Femur (tissue), 1 donor: ENCODE results near the gene PARP6.
"Not testable (repeated sequence)": the region's sequence is repeated elsewhere in the genome, so short reads cannot be mapped to it uniquely, and the experiment has no call there.

Source experiments
- DNase-seq: peaks from one replicate; pipeline ENCODE4 v3.0.0-alpha.2; 2017

The PARP6 gene

DNA sequence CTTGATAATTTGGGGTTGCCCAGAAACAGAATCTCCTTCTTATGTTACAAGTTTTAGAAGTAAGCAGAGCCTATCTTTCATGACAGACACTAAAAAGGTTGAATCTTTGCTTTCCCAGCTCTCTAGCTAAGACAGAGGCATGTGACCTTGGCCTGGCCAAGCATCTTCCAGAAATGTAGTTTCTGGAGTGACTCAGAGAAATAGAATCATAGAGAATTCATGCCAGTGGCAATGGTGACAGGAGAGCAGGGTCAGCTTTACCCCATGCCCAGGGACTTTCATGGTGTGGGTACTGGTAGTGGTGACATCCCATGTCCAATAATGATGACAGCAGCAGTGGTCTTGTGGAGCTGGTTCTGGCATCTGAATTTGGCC lies 4.0 kb upstream of the PARP6 start:
- no peak for DNase-seq

DNA sequence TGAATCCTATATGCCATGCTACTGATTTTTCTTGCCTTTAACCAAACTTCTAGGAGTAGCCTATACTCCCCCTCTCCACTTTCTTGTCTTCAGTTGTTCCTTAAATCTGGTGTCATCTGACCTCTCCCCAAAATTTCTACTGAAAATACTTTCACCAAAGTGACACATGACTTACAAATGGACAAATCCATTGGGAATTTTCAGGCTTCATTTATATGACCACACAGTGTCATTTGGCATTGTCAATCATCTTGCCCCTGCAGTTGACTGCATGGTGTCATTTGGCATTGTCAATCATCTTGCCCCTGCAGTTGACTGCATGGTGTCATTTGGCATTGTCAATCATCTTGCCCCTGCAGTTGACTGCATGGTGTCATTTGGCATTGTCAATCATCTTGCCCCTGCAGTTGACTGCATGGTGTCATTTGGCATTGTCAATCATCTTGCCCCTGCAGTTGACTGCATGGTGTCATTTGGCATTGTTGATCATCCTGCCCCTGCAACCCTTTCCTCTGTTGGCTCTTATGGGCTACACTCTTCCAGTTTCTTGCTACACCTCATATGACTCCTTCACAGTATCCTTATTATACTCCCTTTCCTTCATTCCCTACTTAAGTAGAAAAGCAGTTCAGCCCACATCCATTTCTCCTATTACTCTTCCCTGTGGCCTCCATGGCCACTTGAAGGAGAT lies 3.4 kb upstream of the PARP6 start:
- not testable (repeated sequence) for DNase-seq

- DNase-seq: no peak
Observed at GRCh38 chr15:72272997-72273352, 621 bp upstream of the PARP6 start.

DNA sequence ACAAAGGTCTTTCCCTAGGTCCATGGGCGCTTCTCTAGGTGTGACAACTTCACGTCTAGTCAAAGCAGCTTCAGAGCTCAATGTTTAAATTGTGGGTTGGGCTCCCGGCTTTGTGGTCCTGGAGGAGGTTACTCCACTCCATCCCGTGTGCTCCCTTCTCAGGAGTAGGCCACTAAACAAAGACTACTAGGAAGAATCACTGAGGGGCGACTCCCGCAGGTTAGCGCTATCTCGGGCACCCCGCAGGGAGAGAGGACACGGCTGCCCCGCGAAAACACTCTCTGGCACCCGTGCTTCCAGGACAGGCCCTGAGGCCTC lies 500 bp downstream of the PARP6 start:
- no peak for DNase-seq

GRCh38 chr15:72271221-72271620 lies 1.1 kb downstream of the PARP6 start:
- DNase-seq: no peak

GRCh38 chr15:72269739-72270138 lies 2.6 kb downstream of the PARP6 start:
- DNase-seq: no peak

GRCh38 chr15:72265031-72265430 lies 7.3 kb downstream of the PARP6 start:
- DNase-seq: no peak

- DNase-seq: no peak
Observed at GRCh38 chr15:72252663-72253299, 19.6 kb downstream of the PARP6 start.

DNA sequence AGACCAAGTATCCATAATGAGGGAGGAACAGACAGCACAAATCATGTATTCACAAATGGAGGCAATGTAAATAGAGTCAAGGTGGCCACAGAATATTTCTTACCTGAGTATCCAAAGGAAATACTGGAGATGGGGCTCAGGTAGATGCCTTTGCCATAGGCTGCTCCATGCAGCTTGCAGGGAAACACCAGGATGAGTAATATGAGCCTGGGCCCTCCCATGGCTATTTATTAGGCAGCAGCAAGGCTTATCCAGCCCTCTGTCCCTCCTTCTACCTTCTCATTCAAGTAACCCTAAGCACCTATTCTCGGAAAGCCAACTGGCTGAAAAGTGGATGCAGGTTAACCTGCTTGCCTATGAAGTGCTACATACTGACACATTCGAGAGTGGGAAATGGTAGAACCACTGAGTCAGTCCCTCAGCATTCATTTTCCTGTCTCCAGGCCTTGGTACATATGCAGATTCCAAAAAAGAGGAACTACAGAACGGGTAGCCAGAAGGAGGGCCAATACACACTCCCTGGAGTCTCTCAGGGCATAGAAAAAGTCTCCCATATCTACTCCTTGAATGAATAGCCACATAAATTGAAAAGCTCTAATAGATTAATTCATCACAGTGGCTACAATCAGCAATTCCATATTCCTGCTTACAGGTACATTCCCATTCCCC lies 23.1 kb downstream of the PARP6 start:
- no peak for DNase-seq

- DNase-seq: no peak
Observed at GRCh38 chr15:72248514-72248913, 23.8 kb downstream of the PARP6 start.

DNA sequence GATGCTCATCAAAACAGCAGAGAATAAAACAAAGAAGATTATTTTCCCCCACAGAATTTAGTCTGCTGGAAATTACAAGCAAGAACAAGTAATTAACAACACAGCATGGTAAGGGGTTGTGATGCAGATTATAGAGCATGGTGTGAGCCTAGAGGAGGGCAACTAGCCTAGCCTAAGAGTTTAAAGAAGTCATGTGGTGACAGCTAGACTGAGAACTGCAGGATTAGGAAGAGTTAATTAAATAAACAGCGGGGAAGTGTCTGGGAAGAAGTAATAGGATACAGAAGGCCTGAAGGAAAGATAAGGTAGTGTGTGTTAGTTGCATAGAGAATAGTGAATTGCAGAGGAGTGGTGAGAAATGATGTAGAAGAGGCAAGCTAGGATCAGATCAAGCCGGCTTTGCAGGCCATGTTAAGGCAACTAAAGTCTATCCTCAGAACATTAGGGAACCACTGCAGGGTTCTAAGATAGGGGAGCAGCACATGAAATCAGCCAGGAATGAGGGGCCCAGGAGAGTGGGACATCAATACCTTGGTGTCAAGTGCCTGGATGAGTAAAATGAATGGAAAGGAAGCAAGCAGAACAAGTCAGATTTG lies 29.5 kb downstream of the PARP6 start:
- DNase-seq: no peak

DNA sequence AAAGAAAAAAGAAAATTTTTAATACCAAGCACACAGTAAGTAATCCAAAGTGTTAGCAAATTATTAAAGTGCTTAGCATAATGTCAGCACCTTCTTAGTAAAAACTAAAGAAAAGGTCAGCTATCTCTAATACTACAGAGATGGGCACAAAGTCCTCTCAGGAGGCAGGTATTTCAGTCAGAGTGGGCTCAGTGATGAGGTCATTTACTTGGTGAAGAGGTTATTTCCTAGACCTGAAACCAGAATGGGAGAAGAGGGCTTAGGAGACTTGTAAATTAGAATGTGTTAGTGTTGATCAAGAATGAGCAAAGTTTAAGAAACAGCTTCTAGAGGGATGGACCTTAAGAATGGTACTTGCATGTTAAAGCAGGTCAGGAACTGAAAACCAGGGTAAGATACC lies 32.7 kb downstream of the PARP6 start:
- no peak for DNase-seq

GRCh38 chr15:72238586-72238985 lies 33.8 kb downstream of the PARP6 start:
- no peak for DNase-seq

- no peak for DNase-seq
Observed at GRCh38 chr15:72237853-72238224, 34.5 kb downstream of the PARP6 start.

GRCh38 chr15:72237029-72237852 lies 35.1 kb downstream of the PARP6 start:
- peak; percentile 66 for DNase-seq

GRCh38 chr15:72236381-72237003 lies 35.9 kb downstream of the PARP6 start:
- no peak for DNase-seq

DNA sequence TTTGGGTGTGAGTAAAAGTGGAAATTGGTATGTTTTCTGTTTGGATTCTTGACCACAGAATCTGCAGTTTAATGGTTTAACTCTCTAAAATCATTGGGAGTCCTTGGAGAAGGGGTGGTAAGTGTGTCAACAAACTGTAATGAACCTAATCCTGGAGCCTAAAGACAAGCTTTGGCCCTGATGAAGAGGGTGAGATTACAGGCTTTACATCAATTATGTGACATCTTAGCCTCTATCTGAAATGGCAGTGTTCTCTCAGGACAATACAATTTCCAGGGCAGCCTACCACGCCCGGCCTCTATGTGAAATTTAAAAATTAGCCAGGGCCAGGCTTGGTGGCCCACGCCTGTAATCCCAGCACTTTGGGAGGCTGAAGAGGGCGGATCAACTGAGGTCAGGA lies 37.1 kb downstream of the PARP6 start:
- no peak for DNase-seq

- DNase-seq: no peak
Observed at GRCh38 chr15:72233769-72234168, 38.6 kb downstream of the PARP6 start.

DNA sequence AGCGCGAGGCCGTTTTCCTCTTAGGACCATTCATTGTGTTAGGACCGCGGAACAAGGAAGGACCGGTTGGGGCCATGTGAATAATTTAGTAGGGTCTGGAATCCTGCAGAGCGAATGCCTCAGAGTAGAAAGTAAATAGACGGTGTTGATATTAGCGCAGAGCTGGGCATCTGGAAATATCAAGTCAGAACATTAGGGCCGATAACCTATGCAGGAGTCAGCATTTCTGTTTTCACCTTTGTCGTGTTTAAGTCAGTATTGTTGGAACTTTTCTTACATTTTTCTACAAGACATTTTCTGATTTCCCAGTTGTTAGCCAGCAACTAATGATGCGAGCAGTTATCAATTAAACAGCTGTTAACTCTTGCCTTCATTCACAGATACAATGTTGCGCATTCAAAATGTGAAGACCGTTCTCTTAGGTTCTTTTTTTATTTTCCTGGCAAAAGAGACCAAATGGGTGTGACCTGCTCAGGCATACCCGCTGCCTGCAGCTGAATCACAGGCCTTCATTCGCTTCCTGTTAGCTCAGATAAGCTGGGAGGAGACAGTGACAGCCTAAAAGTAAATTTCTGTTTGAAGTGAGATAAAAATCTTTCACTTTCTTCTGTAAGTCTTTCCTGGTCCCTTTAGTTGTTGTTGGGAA lies 40.4 kb downstream of the PARP6 start:
- DNase-seq: peak; percentile 37

GRCh38 chr15:72231066-72231832 lies 41.1 kb downstream of the PARP6 start, which contains the start of gene PKM:
Gene PKM (minus strand): TSS chr15:72231190. CDS start chr15:72219097, 12,093 bp downstream.
- peak; percentile 94 for DNase-seq
